NB4 (cell line): Measurements from ENCODE around the gene SPRYD4.
"Not testable (repeated sequence)": the region's sequence is repeated elsewhere in the genome, so short reads cannot be mapped to it uniquely, and the experiment has no call there.

Experiments used
- DNase-seq: peaks from one replicate; pipeline ENCODE4 v3.0.0; 2010; ENCODE audit warnings: low read depth
- H3K4me3 ChIP-seq: one replicate; pipeline ENCODE4 v1.5.1; 2011; ENCODE audit warnings: mild to moderate bottlenecking, low read depth, low read length, moderate library complexity
- MYC ChIP-seq: IDR thresholded peaks from 2 replicates; pipeline ENCODE4 v1.6.1; 2011; ENCODE audit warnings: low read depth, low read length
- POLR2A ChIP-seq: IDR thresholded peaks from 2 replicates; pipeline ENCODE4 v1.6.1; 2011; ENCODE audit warnings: mild to moderate bottlenecking; ENCODE audit not compliant: insufficient read length; ENCODE audit errors: extremely low read depth
- TF ChIP-seq, protein P1 (sequence below): IDR thresholded peaks from one replicate; pipeline ENCODE4 v1.5.1; 2012; ENCODE audit warnings: low read depth, low read length
- TF ChIP-seq, protein P2 (sequence below): IDR thresholded peaks from 2 replicates; pipeline ENCODE4 v1.6.1; 2011; ENCODE audit warnings: low read depth, low read length

SPRYD4 gene

DNA sequence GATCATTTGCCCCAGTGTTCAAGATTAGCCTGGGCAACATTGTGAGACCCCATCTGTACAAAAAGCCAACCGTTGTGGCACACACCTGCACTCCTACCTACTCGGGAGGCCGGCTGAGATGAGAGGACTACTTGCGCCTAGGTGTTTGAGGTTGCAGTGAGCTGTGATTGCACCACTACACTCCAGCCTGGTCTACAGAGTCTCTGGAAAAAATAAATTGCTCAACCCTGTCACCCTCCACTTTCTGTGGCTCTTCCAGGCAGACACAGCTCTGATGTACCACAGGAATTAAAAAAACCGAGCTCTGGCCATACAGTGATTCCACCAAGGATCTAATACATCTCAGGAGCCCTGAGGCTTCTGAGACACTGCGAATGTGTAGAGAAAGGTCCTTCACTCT lies 33.5 kb upstream of the SPRYD4 start:
- no peak for DNase-seq
- no peak overlapping the region for H3K4me3 ChIP-seq
- no peak for TF ChIP-seq POLR2A
- TF ChIP-seq, protein P1, sequence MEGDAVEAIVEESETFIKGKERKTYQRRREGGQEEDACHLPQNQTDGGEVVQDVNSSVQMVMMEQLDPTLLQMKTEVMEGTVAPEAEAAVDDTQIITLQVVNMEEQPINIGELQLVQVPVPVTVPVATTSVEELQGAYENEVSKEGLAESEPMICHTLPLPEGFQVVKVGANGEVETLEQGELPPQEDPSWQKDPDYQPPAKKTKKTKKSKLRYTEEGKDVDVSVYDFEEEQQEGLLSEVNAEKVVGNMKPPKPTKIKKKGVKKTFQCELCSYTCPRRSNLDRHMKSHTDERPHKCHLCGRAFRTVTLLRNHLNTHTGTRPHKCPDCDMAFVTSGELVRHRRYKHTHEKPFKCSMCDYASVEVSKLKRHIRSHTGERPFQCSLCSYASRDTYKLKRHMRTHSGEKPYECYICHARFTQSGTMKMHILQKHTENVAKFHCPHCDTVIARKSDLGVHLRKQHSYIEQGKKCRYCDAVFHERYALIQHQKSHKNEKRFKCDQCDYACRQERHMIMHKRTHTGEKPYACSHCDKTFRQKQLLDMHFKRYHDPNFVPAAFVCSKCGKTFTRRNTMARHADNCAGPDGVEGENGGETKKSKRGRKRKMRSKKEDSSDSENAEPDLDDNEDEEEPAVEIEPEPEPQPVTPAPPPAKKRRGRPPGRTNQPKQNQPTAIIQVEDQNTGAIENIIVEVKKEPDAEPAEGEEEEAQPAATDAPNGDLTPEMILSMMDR = no peak
- TF ChIP-seq, protein P2, sequence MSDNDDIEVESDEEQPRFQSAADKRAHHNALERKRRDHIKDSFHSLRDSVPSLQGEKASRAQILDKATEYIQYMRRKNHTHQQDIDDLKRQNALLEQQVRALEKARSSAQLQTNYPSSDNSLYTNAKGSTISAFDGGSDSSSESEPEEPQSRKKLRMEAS = no peak
- TF ChIP-seq MYC = no peak

DNA sequence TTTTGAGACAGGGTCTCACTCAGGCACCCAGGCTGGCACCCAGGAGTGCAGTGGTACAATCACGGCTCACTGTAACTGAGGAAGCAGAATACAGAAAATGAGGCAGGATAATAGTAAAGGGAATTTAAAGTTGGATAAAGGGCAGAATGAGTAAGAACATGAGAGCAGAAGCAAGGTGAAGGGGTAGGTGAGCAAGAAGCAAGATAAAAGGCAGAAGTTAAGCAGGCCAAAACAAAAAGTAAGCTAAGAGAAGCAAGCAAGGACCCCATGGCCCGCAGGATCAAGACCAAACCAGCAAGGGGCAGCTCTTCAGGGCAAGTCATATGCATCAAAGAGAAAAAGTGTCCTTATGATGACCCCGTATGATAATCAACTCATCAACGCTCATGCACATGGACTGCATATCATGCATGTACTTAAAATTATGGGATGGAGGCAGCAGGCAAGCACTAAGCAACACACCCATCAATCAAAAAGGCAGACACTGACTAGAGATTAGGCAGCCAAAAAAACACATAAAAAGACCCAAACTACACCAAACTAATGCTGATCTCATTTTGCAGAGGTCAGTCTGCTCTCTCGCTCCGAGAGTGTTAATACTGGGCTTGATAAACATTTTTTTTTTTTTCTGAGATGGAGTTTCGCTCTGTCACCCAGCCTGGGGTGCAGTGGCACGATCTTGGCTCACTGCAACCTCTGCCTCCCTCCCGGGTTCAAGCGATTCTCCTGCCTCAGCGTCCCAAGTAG lies 30.8 kb upstream of the SPRYD4 start:
- TF ChIP-seq, protein P2 = no peak
- TF ChIP-seq, protein P1 = no peak
- no peak for TF ChIP-seq POLR2A
- DNase-seq = no peak
- no peak overlapping the region for H3K4me3 ChIP-seq

DNA sequence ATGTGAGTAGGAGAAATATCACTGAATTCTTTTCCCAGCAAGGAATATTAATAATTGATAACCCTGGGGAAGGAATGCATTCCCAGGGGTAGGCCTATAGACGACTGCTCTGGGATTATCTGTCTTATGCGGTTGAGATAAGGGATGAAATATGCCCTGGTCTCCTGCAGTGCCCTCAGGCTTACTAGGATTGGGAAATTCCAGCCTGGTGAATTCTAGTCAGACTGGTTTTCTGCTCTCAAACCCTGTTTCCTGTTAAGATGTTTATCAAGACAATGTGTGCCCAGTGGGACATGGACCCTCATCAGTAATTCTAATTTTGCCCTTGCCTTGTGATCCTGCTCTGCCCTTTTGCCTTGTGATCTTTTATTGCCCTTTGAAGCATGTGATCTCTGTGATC lies 25.2 kb upstream of the SPRYD4 start:
- not testable (repeated sequence) for DNase-seq, H3K4me3 ChIP-seq

DNA sequence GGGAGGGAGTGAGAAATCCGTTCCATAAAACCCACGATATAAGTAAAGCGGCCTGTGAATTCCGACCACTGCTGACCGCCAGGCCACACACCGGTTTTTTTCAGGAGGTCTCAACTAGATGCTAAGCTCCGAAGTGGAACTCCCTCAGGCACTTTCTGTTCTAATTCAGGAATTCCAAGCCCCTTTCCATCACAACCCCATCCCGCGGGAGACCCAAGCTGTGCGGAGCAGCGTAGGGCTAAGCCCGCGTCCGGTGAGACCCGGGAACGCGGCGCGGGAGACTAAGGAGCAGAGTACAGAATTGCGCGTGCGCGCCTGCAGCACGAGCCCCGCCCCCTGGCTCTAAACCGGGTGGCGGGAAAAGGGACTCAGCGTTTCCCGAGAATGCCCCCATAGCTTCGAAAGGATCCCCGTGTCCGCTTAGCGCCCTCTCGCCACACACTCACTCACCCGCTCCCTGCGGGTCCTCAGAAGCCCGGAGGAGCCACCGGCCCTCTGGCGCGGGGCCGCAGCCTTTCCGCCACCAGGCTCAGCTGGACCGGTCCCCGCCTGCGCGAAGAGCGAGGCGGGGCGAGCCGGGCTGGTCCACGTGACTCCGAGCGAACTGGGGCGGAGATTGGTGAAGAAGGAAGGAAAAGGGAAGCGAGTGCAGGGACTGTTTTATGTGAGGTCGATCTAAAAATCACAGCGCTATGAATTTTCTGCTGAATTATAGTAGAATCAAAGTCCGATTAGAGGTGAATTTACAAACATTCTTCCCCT lies 19.3 kb upstream of the SPRYD4 start, which contains the start of gene TIMELESS:
Gene TIMELESS (minus strand): TSS at position 567 of the 762 bp plus-strand sequence. CDS start 15,256 bp downstream, outside the sequence.
- TF ChIP-seq MYC (peak; percentile 71), POLR2A (peak; percentile 86)
- TF ChIP-seq, protein P1 = no peak
- TF ChIP-seq, protein P2 = peak; percentile 96
- peak; percentile 94 for DNase-seq
- H3K4me3 ChIP-seq = peak within 1 kb of the TSS; percentile 98

DNA sequence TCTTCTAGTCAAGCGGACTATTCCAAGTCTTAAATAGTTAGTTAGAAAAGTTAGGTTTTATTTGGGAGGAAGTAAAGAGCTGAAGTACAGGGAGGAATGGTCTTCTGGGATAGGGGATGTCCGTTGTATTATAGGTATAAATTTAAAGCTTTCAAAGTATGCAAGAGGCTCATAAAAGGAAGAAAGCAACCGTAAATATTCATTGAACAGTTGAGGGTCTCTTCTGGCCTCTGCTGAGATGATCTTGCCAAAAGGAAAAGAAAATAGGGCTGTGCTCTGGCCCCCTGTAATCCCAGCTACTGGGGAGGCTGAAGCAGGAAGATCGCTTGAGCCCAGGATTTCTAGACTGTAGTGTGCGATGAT lies 18.8 kb upstream of the SPRYD4 start:
- peak overlapping the region; percentile 98 for H3K4me3 ChIP-seq
- no peak for TF ChIP-seq MYC
- TF ChIP-seq, protein P2 = no peak
- TF ChIP-seq, protein P1 = no peak
- no peak for TF ChIP-seq POLR2A
- DNase-seq = no peak

DNA sequence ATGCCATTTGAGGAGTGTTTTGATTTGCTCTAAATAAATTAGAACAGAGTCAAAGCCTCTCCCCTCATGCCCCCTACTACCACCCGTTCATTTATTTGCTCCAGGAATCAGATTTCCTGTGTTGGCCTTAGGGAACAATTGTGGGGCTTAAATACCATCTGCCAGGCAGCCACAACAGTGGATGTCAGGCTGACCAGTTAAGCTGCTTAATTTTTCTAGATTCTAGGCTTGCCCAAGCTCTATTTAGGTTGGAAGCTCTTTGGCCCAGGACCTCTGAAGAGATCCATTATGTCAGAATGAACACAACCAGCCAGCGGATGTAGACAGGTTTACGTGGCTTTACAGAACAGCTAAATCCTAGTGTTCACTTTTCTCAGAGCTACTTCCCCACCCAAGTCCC lies 18.1 kb upstream of the SPRYD4 start:
- TF ChIP-seq, protein P1 = no peak
- TF ChIP-seq, protein P2 = no peak
- TF ChIP-seq POLR2A = no peak
- no peak for TF ChIP-seq MYC
- DNase-seq = no peak

More for the DNA sequence above, 18.1 kb upstream of the SPRYD4 start:
- H3K4me3 ChIP-seq = no peak overlapping the region
